Esophagus squamous epithelium (tissue), 4 donors: ENCODE data around the gene SYNPO2.

Experiments
- CTCF ChIP-seq, 6 experiments: fragments of 450-650 bp in 4 of 6; fragments of 200-600 bp in 2 of 6; sonication (generic) in 2 of 6; IDR thresholded peaks; one replicate each; pipeline ENCODE4 v1.5.1; 2016 to 2019; ENCODE audit warnings: antibody characterized with exemption in 6 of 6, mild to moderate bottlenecking in 4 of 6, moderate library complexity in 4 of 6
- POLR2A ChIP-seq, 4 donors: fragments of 450-650 bp; IDR thresholded peaks; one replicate each; pipeline ENCODE4 v1.6.1; 2017; ENCODE audit warnings: antibody characterized with exemption in 4 of 4, mild to moderate bottlenecking in 4 of 4, moderate library complexity in 3 of 4

- TF ChIP-seq CTCF (IDR thresholded peaks at IDR 0.05): no peak
- TF ChIP-seq POLR2A (IDR thresholded peaks at IDR 0.05): no peak
These were observed 33.1 kb downstream of the SYNPO2 start for GRCh38 chr4:118921786-118922185.
